ENCODE data around the gene HMX2. TPM values are rescaled to one million over a fixed set of nuclear protein-coding genes. Genes with fewer than 3 reads are reported as not detected.
A peak's percentile ranks its signal among the peaks of the same experiment; 100 is the strongest.

HMX2 gene
- total RNA-seq, 1 experiment from 2014 or later, result 0.46 TPM

GRCh38 chr10:123133541-123134342, 14.2 kb upstream of the HMX2 start:
- H3K27me3 Mint-ChIP-seq (ENCODE audit: low read depth), result peaks cover 98% of the 10 kb centered on the region

More at GRCh38 chr10:123133541-123134342, 14.2 kb upstream of the HMX2 start:
- no peak overlapping the region for H4K8ac ChIP-seq (replicated peaks; ENCODE audit: insufficient read length, low read depth, low read length)
- no peaks in the 10 kb centered on the region for H3K79me1 ChIP-seq (ENCODE audit: insufficient read depth, low read depth, low read length, poor library complexity, severe bottlenecking)
- no peaks in the 10 kb centered on the region for H3K9me3 ChIP-seq (ENCODE audit: control insufficient read depth, low read depth, low read length)
- no peak overlapping the region for H4K91ac ChIP-seq (ENCODE audit: insufficient read length, low read depth, low read length)
- peaks cover 64% of the 10 kb centered on the region for H3K27me3 ChIP-seq (ENCODE audit: insufficient read depth, low read length)
- Mint-ChIP-seq H3K27ac (no peak overlapping the region), H3K4me3 (peak overlapping the region; percentile 55 to 84), H3K36me3 (ENCODE audit: insufficient read depth in 1 of 3, low read depth in 3 of 3) (no peaks in the 10 kb centered on the region), H3K4me1 (peaks cover 22 to 34% of the 10 kb centered on the region in 2 experiments), H3K9me3 (peaks cover 2 to 3% of the 10 kb centered on the region in 2 experiments; a peak in 4 of 5 replicates)
- H4K20me1 ChIP-seq (ENCODE audit: control insufficient read depth, insufficient read depth, insufficient read length), result no peaks in the 10 kb centered on the region
- H3K23me2 ChIP-seq (ENCODE audit: insufficient read length, low read depth, low read length, poor library complexity, severe bottlenecking), result peaks cover 30% of the 10 kb centered on the region
- no peak overlapping the region for H2BK5ac ChIP-seq (ENCODE audit: insufficient read length, low read length)
- TF ChIP-seq, protein P1, sequence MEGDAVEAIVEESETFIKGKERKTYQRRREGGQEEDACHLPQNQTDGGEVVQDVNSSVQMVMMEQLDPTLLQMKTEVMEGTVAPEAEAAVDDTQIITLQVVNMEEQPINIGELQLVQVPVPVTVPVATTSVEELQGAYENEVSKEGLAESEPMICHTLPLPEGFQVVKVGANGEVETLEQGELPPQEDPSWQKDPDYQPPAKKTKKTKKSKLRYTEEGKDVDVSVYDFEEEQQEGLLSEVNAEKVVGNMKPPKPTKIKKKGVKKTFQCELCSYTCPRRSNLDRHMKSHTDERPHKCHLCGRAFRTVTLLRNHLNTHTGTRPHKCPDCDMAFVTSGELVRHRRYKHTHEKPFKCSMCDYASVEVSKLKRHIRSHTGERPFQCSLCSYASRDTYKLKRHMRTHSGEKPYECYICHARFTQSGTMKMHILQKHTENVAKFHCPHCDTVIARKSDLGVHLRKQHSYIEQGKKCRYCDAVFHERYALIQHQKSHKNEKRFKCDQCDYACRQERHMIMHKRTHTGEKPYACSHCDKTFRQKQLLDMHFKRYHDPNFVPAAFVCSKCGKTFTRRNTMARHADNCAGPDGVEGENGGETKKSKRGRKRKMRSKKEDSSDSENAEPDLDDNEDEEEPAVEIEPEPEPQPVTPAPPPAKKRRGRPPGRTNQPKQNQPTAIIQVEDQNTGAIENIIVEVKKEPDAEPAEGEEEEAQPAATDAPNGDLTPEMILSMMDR (conservative IDR thresholded peaks at IDR 0.05), result no peak
- no peak overlapping the region for H3K18ac ChIP-seq (ENCODE audit: insufficient read length, low read depth, low read length)
- H3K4ac ChIP-seq (ENCODE audit: low read depth, low read length), result no peak overlapping the region
- peak overlapping the region; percentile 89 for H3K4me2 ChIP-seq (ENCODE audit: insufficient read depth, insufficient read length, low read length)
- H2BK12ac ChIP-seq (ENCODE audit: insufficient read length, low read depth, low read length), result no peak overlapping the region
- H2AK5ac ChIP-seq (ENCODE audit: insufficient read length, low read length), result no peak overlapping the region
- no peak for DNase-seq
- no peak overlapping the region for H3K27ac ChIP-seq (ENCODE audit: insufficient read length, low read depth, low read length)
- no peak overlapping the region for H3K23ac ChIP-seq (ENCODE audit: insufficient read length, low read depth, low read length)
- no peak overlapping the region for H3T11ph ChIP-seq (ENCODE audit: low read length)
- H3K4me1 ChIP-seq (ENCODE audit: insufficient read depth, low read length), result no peaks in the 10 kb centered on the region; the same call in 1 of the 2 replicates
- H3K14ac ChIP-seq (ENCODE audit: insufficient read depth, low read length), result no peak overlapping the region
- H3K79me2 ChIP-seq (ENCODE audit: insufficient read depth, low read length), result no peaks in the 10 kb centered on the region
- H3K56ac ChIP-seq (ENCODE audit: insufficient read length, low read depth, low read length), result no peak overlapping the region
- H2BK20ac ChIP-seq (ENCODE audit: low read depth, low read length, poor library complexity, severe bottlenecking), result no peak overlapping the region
- no CpG with 5 or more reads among the region's 40 CpGs for WGBS (ENCODE audit: extremely low coverage, insufficient read length, low lambda C conversion rate)
- H2BK15ac ChIP-seq (ENCODE audit: low read depth, low read length), result no peak overlapping the region
- no peak overlapping the region for H2AFZ ChIP-seq (ENCODE audit: low read length)
- no peak overlapping the region for H2BK120ac ChIP-seq (ENCODE audit: low read depth, low read length, poor library complexity, severe bottlenecking)
- no peak overlapping the region for H3K9ac ChIP-seq (ENCODE audit: extremely low read depth, insufficient read length, low read length)
- H4K5ac ChIP-seq (ENCODE audit: insufficient read length, low read depth, low read length), result no peak overlapping the region
